IMR-90 (cell line): ENCODE measurements around the gene TTC28. TPM values are rescaled to one million over a fixed set of nuclear protein-coding genes. Genes with fewer than 3 reads are reported as not detected.

ENCODE experiments used
- ATAC-seq: fragments of 200-7000 bp; cut with Tn5 transposase; 2 replicates; pipeline ENCODE4 v1.9.1; 2020; ENCODE audit warnings: low read depth, mild to moderate bottlenecking, moderate library complexity
- BruUV-seq: library from RNA; stranded (reverse); fragments of 400-500 nt; replicated peaks from 2 replicates; lab custom pipeline; 2021; lab: Mats Ljungman, UMichigan
- CTCF ChIA-PET: fragments of 300-600 bp; formaldehyde crosslinking; extraction: SDS; loops from one replicate; lab custom pipeline; 2021; ENCODE audit warnings: antibody characterized with exemption; lab: Yijun Ruan, JAX
- POLR2A ChIA-PET: fragments of 300-600 bp; sonication (Branson Sonifier 250); formaldehyde crosslinking; loops from one replicate; lab custom pipeline; 2022; ENCODE audit warnings: antibody characterized with exemption; ENCODE audit not compliant: unreplicated experiment; lab: Charles Lee
- DNase-seq: peaks from one replicate; pipeline ENCODE4 v3.0.0; 2013
- H2AFZ ChIP-seq: replicated peaks from 2 replicates; pipeline ENCODE3; 2013; ENCODE audit warnings: low read length, mild to moderate bottlenecking; ENCODE audit not compliant: poor library complexity
- H2AK5ac ChIP-seq: 2 replicates; pipeline ENCODE4 v1.6.1; 2013; ENCODE audit warnings: low read depth, low read length, inconsistent platforms
- H2AK9ac ChIP-seq: replicated peaks from 2 replicates; pipeline ENCODE3; 2013; ENCODE audit warnings: mild to moderate bottlenecking, low read depth, low read length, moderate library complexity; ENCODE audit not compliant: poor library complexity
- H2BK120ac ChIP-seq: 2 replicates; pipeline ENCODE4 v1.6.1; 2013; ENCODE audit warnings: low read depth, low read length, inconsistent platforms
- H2BK15ac ChIP-seq: 3 replicates; pipeline ENCODE4 v1.6.1; 2013; ENCODE audit warnings: low read depth, low read length, inconsistent platforms
- H2BK20ac ChIP-seq: 2 replicates; pipeline ENCODE4 v1.6.1; 2013; ENCODE audit warnings: low read depth, mild to moderate bottlenecking, inconsistent platforms, low read length, moderate library complexity
- H2BK5ac ChIP-seq: 2 replicates; pipeline ENCODE4 v1.6.1; 2013; ENCODE audit warnings: mild to moderate bottlenecking, low read depth, low read length, inconsistent platforms; ENCODE audit not compliant: poor library complexity, severe bottlenecking
- H3K14ac ChIP-seq: replicated peaks from 2 replicates; pipeline ENCODE4 v1.6.1; 2013; ENCODE audit warnings: low read depth, low read length, inconsistent platforms
- H3K18ac ChIP-seq: 2 replicates; pipeline ENCODE4 v1.6.1; 2013; ENCODE audit warnings: low read depth, low read length, control low read depth
- H3K23ac ChIP-seq: 2 replicates; pipeline ENCODE4 v1.6.1; 2013; ENCODE audit warnings: low read depth, low read length, inconsistent platforms
- H3K27ac ChIP-seq: 2 replicates; pipeline ENCODE4 v1.5.1; 2013; ENCODE audit warnings: mild to moderate bottlenecking, control low read depth, low read length; ENCODE audit not compliant: insufficient read depth
- H3K27me3 ChIP-seq: 2 replicates; pipeline ENCODE4 v1.6.1; 2013; ENCODE audit warnings: low read length; ENCODE audit not compliant: control insufficient read depth, insufficient read depth
- H3K36me3 ChIP-seq: 2 replicates; pipeline ENCODE4 v1.6.1; 2013; ENCODE audit warnings: low read length, mixed read lengths; ENCODE audit not compliant: control insufficient read depth, insufficient read depth
- H3K4ac ChIP-seq: 2 replicates; pipeline ENCODE4 v1.6.1; 2013; ENCODE audit warnings: low read depth, low read length, inconsistent platforms
- H3K4me1 ChIP-seq: 2 replicates; pipeline ENCODE4 v1.6.1; 2013; ENCODE audit warnings: low read length, mixed read lengths; ENCODE audit not compliant: control insufficient read depth, insufficient read depth
- H3K4me2 ChIP-seq: 2 replicates; pipeline ENCODE4 v1.6.1; 2013; ENCODE audit warnings: low read depth, mild to moderate bottlenecking, control low read depth, low read length, moderate library complexity
- H3K4me3 ChIP-seq: 2 replicates; pipeline ENCODE4 v1.5.1; 2013; ENCODE audit warnings: low read depth, mild to moderate bottlenecking, control low read depth, low read length, moderate library complexity; ENCODE audit not compliant: insufficient read depth
- H3K56ac ChIP-seq: 2 replicates; pipeline ENCODE4 v1.6.1; 2013; ENCODE audit warnings: low read length, inconsistent platforms; ENCODE audit not compliant: insufficient read depth; ENCODE audit errors: extremely low read depth
- H3K79me1 ChIP-seq, 2 experiments: 2 replicates each; pipeline ENCODE4 v1.6.1; 2013; ENCODE audit warnings: low read length in 2 of 2, inconsistent platforms in 1 of 2, low read depth in 1 of 2
- H3K9ac ChIP-seq: 2 replicates; pipeline ENCODE4 v1.6.1; 2013; ENCODE audit warnings: low read depth, low read length, control low read depth
- H3K9me1 ChIP-seq: 2 replicates; pipeline ENCODE4 v1.6.1; 2013; ENCODE audit warnings: low read length, inconsistent platforms; ENCODE audit not compliant: insufficient read depth
- H3K9me3 ChIP-seq: 2 replicates; pipeline ENCODE4 v1.6.1; 2013; ENCODE audit warnings: low read length; ENCODE audit not compliant: control insufficient read depth, insufficient read depth
- H4K20me1 ChIP-seq: 2 replicates; pipeline ENCODE4 v1.6.1; 2013; ENCODE audit warnings: low read length, inconsistent platforms; ENCODE audit not compliant: insufficient read depth
- H4K5ac ChIP-seq: 2 replicates; pipeline ENCODE4 v1.6.1; 2013; ENCODE audit warnings: mild to moderate bottlenecking, low read depth, low read length, control low read depth
- H4K8ac ChIP-seq, 2 experiments: 2 replicates each; pipeline ENCODE4 v1.6.1; 2013; ENCODE audit warnings: low read depth in 2 of 2, low read length in 2 of 2, control low read depth in 1 of 2, inconsistent platforms in 1 of 2
- H4K91ac ChIP-seq: 2 replicates; pipeline ENCODE4 v1.6.1; 2013; ENCODE audit warnings: low read depth, low read length, inconsistent platforms; ENCODE audit not compliant: insufficient read depth
- BHLHE40 ChIP-seq: fragments of 150-350 bp; IDR thresholded peaks from 2 replicates; pipeline ENCODE4 v1.6.1; 2016; ENCODE audit warnings: mild to moderate bottlenecking, low read depth, low read length
- CEBPB ChIP-seq: IDR thresholded peaks from 2 replicates; pipeline ENCODE4 v1.6.1; 2012; ENCODE audit warnings: low read depth, low read length, improper control_type of control experiment
- MAZ ChIP-seq: IDR thresholded peaks from 2 replicates; pipeline ENCODE4 v1.6.1; 2012; ENCODE audit warnings: low read depth, mild to moderate bottlenecking, low read length, improper control_type of control experiment, moderate library complexity, borderline replicate concordance
- POLR2A ChIP-seq: IDR thresholded peaks from 2 replicates; pipeline ENCODE4 v1.6.1; 2012; ENCODE audit warnings: mild to moderate bottlenecking, low read depth, low read length
- WGBS, 2 experiments: methylation state at CpG; one replicate each; pipeline versions ENCODE4 v1.1.5 to v1.1.7; 2013; ENCODE audit warnings: missing lambda C conversion rate in 2 of 2; ENCODE audit not compliant: insufficient read length in 1 of 2; ENCODE audit errors: extremely low coverage in 2 of 2; 5-methylcytosine and 5-hydroxymethylcytosine counted together
- dilution Hi-C: fragments of 300-500 bp; cut with HindIII; formaldehyde crosslinking; loops from one replicate; pipeline ENCODE4 v1.14.3; 2018; ENCODE audit warnings: low sequenced_read_pairs; ENCODE audit not compliant: unreplicated experiment
- in situ Hi-C: fragments of 300-500 bp; cut with MboI; formaldehyde crosslinking; loops from 3 replicates; pipeline ENCODE4 v1.14.3; 2019; ENCODE audit warnings: low sequenced_read_pairs, inconsistent platforms, mixed read lengths
- intact Hi-C: fragments of 100-400 bp; cut with micrococcal nuclease; formaldehyde crosslinking; loops from 2 replicates; pipeline ENCODE4 v1.10.0; 2022
- polyA plus RNA-seq, 3 experiments: library from polyadenylated mRNA; depleted of rRNA; stranded (reverse); fragments of >200 nt; gene quantifications; 2 replicates each; pipeline ENCODE4 v1.2.3, GENCODE V29; 2012; ENCODE audit warnings: low replicate concordance in 1 of 3
- total RNA-seq: library from RNA; depleted of rRNA; stranded (reverse); fragments of >200 nt; gene quantifications from 2 replicates; pipeline ENCODE4 v1.2.3, GENCODE V29; 2012
- TF ChIP-seq, protein P1 (sequence below): fragments of 150-350 bp; IDR thresholded peaks from 2 replicates; pipeline ENCODE4 v1.6.1; 2017; ENCODE audit warnings: mild to moderate bottlenecking, antibody characterized with exemption, low read length, low read depth

Gene TTC28
- total and polyA plus RNA-seq, 2 of the 4 experiments (the other 2 are of a cell fraction) = 5.6 to 13.3 TPM

DNA sequence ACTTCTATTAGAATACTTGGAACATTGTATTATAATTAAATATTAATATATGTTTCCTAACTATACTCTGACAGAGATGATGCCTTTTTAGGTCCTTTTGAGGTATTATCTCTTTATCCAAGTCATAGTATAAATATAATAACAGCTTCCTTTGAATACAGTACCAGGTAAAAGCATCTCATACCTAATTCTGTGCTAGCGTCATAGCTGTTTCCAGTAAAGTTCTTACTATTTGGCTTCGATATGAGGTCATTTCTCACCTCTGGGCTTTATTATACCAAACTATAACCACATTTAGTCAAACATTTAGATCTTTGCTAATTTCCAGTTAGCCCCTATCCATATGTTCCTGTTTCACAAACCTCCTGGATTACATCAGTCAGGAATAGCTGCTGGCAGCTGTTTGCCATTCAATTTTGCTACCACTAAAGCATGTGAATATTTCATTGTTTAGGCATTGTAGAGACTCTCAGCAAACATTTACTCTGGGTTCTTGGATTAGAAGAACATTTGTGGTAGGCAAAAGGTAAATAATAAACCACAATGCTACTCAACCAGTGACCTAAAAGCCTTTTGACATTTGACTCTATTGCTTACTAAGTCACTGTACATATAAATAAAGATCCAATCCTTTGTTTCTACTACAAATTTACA lies 255.1 kb downstream of the TTC28 start:
- in situ Hi-C loops = loop anchor here (25.0 kb wide), 1 partner anchor 362 kb away; no protein-coding TSS in a partner anchor
- H2AFZ ChIP-seq = no peak overlapping the region
- H3K9ac ChIP-seq = no peak overlapping the region
- 80% methylated on average over 1 of the region's 2 CpGs; no CpG with 5 or more reads in 1 of the 2 experiments for WGBS, 2 experiments
- no peak overlapping the region for H2BK15ac ChIP-seq
- TF ChIP-seq, protein P1, sequence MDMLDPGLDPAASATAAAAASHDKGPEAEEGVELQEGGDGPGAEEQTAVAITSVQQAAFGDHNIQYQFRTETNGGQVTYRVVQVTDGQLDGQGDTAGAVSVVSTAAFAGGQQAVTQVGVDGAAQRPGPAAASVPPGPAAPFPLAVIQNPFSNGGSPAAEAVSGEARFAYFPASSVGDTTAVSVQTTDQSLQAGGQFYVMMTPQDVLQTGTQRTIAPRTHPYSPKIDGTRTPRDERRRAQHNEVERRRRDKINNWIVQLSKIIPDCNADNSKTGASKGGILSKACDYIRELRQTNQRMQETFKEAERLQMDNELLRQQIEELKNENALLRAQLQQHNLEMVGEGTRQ = no peak
- TF ChIP-seq CEBPB (no peak), BHLHE40 (no peak), MAZ (no peak), POLR2A (no peak)
- H2BK20ac ChIP-seq = no peak overlapping the region
- no peak overlapping the region for H3K23ac ChIP-seq
- H3K9me1 ChIP-seq = peaks cover 8% of the 10 kb centered on the region
- H3K18ac ChIP-seq = peak overlapping the region; percentile 89; the same call in 1 of the 2 replicates
- peaks cover 3 to 6% of the 10 kb centered on the region in 2 experiments; a peak in 2 of 4 replicates for H3K79me1 ChIP-seq
- ChIA-PET CTCF (no interaction called here), POLR2A (no interaction called here)
- no peak overlapping the region for H3K14ac ChIP-seq
- dilution Hi-C loops = no loop called here
- no TSS peak for BruUV-seq
- H4K5ac ChIP-seq = no peak overlapping the region
- H3K27ac ChIP-seq = peak overlapping the region; percentile 81; the same call in 1 of the 2 replicates
- no peak overlapping the region for H2BK120ac ChIP-seq
- H3K4me1 ChIP-seq = peaks cover 10% of the 10 kb centered on the region
- no peak overlapping the region for H2AK9ac ChIP-seq
- no peak overlapping the region; the same call in 1 of the 2 replicates for H4K91ac ChIP-seq
- no peaks in the 10 kb centered on the region for H3K36me3 ChIP-seq
- no peak overlapping the region for H3K56ac ChIP-seq
- no peak overlapping the region for H3K4me2 ChIP-seq
- no peaks in the 10 kb centered on the region for H3K27me3 ChIP-seq
- peaks cover 10% of the 10 kb centered on the region; the same call in 1 of the 2 replicates for H4K20me1 ChIP-seq
- intact Hi-C loops = no loop called here
- DNase-seq = peak; percentile 85
- H3K4me3 ChIP-seq = no peak overlapping the region
- peak; percentile 79 for ATAC-seq
- H2AK5ac ChIP-seq = no peak overlapping the region
- H3K4ac ChIP-seq = no peak overlapping the region
- H3K9me3 ChIP-seq = no peaks in the 10 kb centered on the region
- H4K8ac ChIP-seq = no peak overlapping the region
- peak overlapping the region; percentile 56 for H2BK5ac ChIP-seq
